DND-41 (cell line): ENCODE results near the gene HELZ.

ENCODE experiments used
- ATAC-seq: fragments of 200-7000 bp; cut with Tn5 transposase; 3 replicates; pipeline ENCODE4 v1.9.1; 2021; ENCODE audit warnings: low read depth; ENCODE audit not compliant: insufficient read depth
- DNase-seq: peaks from one replicate; pipeline ENCODE4 v3.0.0-alpha.2; 2020
- H2AFZ ChIP-seq: 2 replicates; pipeline ENCODE4 v1.6.0; 2012; ENCODE audit warnings: low read depth, low read length
- H3K27ac ChIP-seq: 2 replicates; pipeline ENCODE4 v1.5.1; 2012; ENCODE audit warnings: low read length, inconsistent platforms
- H3K27me3 ChIP-seq: fragments of 200-600 bp; sonication (generic); 2 replicates; pipeline ENCODE4 v1.6.0; 2012; ENCODE audit warnings: low read length, mild to moderate bottlenecking, inconsistent platforms; ENCODE audit not compliant: insufficient read depth, poor library complexity
- H3K36me3 ChIP-seq: 2 replicates; pipeline ENCODE4 v1.5.1; 2012; ENCODE audit warnings: low read length, inconsistent platforms; ENCODE audit not compliant: insufficient read depth
- H3K4me1 ChIP-seq: 2 replicates; pipeline ENCODE4 v1.5.1; 2012; ENCODE audit warnings: mild to moderate bottlenecking, low read length; ENCODE audit not compliant: insufficient read depth
- H3K4me2 ChIP-seq: 2 replicates; pipeline ENCODE4 v1.6.0; 2012; ENCODE audit warnings: mild to moderate bottlenecking, moderate library complexity, low read length, inconsistent platforms; ENCODE audit not compliant: insufficient read depth
- H3K4me3 ChIP-seq, 2 experiments: fragments of 200-600 bp in 1 of 2; shearing (Covaris generic) in 1 of 2; 2 replicates each; pipeline ENCODE4 v1.5.1; 2012 to 2016; ENCODE audit warnings: inconsistent platforms in 2 of 2, low read length in 2 of 2, mild to moderate bottlenecking in 2 of 2, low read depth in 1 of 2, moderate library complexity in 1 of 2
- H3K79me2 ChIP-seq: 2 replicates; pipeline ENCODE4 v1.6.0; 2012; ENCODE audit warnings: low read length, inconsistent platforms; ENCODE audit not compliant: insufficient read depth
- H3K9ac ChIP-seq: 2 replicates; pipeline ENCODE4 v1.6.0; 2012; ENCODE audit warnings: low read depth, mild to moderate bottlenecking, inconsistent platforms, low read length, moderate library complexity
- H3K9me3 ChIP-seq: 2 replicates; pipeline ENCODE4 v1.5.1; 2012; ENCODE audit warnings: low read length, moderate library complexity, mild to moderate bottlenecking, inconsistent platforms; ENCODE audit not compliant: insufficient read depth, severe bottlenecking
- H4K20me1 ChIP-seq: 2 replicates; pipeline ENCODE4 v1.6.0; 2012; ENCODE audit warnings: low read length; ENCODE audit not compliant: insufficient read depth
- EZH2 ChIP-seq: IDR thresholded peaks from 3 replicates; pipeline ENCODE4 v1.6.1; 2012; ENCODE audit warnings: borderline replicate concordance, low read depth, mild to moderate bottlenecking, moderate library complexity, low read length, inconsistent platforms; ENCODE audit not compliant: severe bottlenecking
- TF ChIP-seq, protein P1 (sequence below): IDR thresholded peaks from 2 replicates; pipeline ENCODE4 v1.5.1; 2012; ENCODE audit warnings: borderline replicate concordance, low read length, moderate library complexity, mild to moderate bottlenecking; ENCODE audit not compliant: poor library complexity, severe bottlenecking; ENCODE audit errors: extremely low read depth

The HELZ gene

GRCh38 chr17:67032985-67033384 is 212.0 kb downstream of the HELZ start:
- TF ChIP-seq, protein P1, sequence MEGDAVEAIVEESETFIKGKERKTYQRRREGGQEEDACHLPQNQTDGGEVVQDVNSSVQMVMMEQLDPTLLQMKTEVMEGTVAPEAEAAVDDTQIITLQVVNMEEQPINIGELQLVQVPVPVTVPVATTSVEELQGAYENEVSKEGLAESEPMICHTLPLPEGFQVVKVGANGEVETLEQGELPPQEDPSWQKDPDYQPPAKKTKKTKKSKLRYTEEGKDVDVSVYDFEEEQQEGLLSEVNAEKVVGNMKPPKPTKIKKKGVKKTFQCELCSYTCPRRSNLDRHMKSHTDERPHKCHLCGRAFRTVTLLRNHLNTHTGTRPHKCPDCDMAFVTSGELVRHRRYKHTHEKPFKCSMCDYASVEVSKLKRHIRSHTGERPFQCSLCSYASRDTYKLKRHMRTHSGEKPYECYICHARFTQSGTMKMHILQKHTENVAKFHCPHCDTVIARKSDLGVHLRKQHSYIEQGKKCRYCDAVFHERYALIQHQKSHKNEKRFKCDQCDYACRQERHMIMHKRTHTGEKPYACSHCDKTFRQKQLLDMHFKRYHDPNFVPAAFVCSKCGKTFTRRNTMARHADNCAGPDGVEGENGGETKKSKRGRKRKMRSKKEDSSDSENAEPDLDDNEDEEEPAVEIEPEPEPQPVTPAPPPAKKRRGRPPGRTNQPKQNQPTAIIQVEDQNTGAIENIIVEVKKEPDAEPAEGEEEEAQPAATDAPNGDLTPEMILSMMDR = no peak
- no peak for TF ChIP-seq EZH2

DNA sequence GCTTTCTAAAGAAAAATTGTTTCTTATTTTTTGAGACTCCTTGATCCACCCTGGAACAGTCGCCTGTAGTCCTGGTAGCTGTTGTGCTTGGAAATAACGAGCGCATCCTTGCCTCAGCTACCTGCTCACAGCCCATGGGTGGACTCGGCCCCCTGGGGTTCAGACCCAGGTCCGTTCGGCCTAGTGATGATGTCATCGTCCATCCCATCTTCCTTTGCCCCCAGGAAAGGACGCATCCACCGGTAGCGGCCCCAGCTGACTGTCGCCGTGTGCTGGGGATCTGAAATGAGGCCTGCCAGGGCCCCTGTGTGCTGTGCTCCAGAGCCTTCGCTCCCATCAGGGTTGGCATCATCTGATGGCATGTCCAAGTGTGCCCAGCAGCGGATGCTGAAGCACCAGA is 212.6 kb downstream of the HELZ start:
- H3K79me2 ChIP-seq = no peaks in the 10 kb centered on the region
- H3K4me3 ChIP-seq = no peak overlapping the region
- no peaks in the 10 kb centered on the region for H3K27me3 ChIP-seq
- H3K9ac ChIP-seq = no peak overlapping the region
- H3K4me1 ChIP-seq = no peaks in the 10 kb centered on the region
- TF ChIP-seq, protein P1 = no peak
- TF ChIP-seq EZH2 = no peak
- no peak overlapping the region for H3K27ac ChIP-seq
- H4K20me1 ChIP-seq = no peaks in the 10 kb centered on the region
- H2AFZ ChIP-seq = no peak overlapping the region
- ATAC-seq (no peak), DNase-seq (no peak)
- no peak overlapping the region for H3K4me2 ChIP-seq
- H3K9me3 ChIP-seq = no peaks in the 10 kb centered on the region
- no peaks in the 10 kb centered on the region for H3K36me3 ChIP-seq

More at GRCh38 chr17:67032985-67033384, 212.0 kb downstream of the HELZ start:
- Histone ChIP-seq H2AFZ (no peak overlapping the region), H4K20me1 (no peaks in the 10 kb centered on the region), H3K4me3 (no peak overlapping the region), H3K79me2 (no peaks in the 10 kb centered on the region), H3K36me3 (no peaks in the 10 kb centered on the region), H3K4me2 (no peak overlapping the region), H3K27me3 (no peaks in the 10 kb centered on the region), H3K9ac (no peak overlapping the region), H3K27ac (no peak overlapping the region), H3K9me3 (no peaks in the 10 kb centered on the region), H3K4me1 (no peaks in the 10 kb centered on the region)
- ATAC-seq (no peak), DNase-seq (no peak)

GRCh38 chr17:67030641-67031040 is 214.4 kb downstream of the HELZ start:
- Histone ChIP-seq H2AFZ (no peak overlapping the region), H3K9me3 (no peaks in the 10 kb centered on the region), H3K4me1 (no peaks in the 10 kb centered on the region), H3K79me2 (no peaks in the 10 kb centered on the region), H3K27ac (no peak overlapping the region), H3K36me3 (no peaks in the 10 kb centered on the region), H3K27me3 (no peaks in the 10 kb centered on the region), H3K4me3 (no peak overlapping the region), H4K20me1 (no peaks in the 10 kb centered on the region), H3K9ac (no peak overlapping the region), H3K4me2 (no peak overlapping the region)
- TF ChIP-seq, protein P1 = no peak
- no peak for TF ChIP-seq EZH2
- DNase-seq (no peak), ATAC-seq (no peak)

DNA sequence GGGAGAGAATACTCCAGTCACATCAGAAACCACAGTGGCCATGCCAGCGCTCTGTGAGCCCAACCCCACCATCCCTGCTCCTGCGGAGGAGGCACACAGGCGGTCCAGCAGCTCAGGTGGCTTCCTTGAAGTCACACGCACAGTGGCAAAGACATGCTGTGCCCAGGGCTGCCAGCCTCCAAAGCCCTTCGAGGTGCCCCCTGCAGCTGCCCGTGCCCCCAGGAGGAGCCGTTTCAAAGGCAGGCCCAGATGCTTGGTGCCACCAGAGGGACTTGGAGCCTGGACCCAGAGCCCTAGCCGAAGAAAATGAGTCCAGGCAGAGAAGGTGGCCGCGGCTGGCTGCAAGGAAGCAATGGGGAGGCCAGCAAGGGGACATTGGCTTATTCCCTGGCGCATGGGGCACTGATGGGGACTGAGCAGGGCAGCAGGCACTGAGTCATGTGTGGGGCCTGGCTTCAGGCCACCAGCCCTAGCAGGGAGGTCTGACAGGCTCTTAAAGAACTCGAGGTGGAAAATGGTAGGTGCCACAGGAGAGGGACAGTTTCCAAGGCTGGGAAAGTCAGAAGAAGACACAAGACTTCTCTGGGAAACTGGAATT is 217.9 kb downstream of the HELZ start:
- no peak overlapping the region for H3K4me3 ChIP-seq
- DNase-seq (no peak), ATAC-seq (no peak)
- no peak overlapping the region for H3K9ac ChIP-seq
- no peak overlapping the region for H2AFZ ChIP-seq
- TF ChIP-seq, protein P1 = no peak
- no peak for TF ChIP-seq EZH2
- H3K27me3 ChIP-seq = no peaks in the 10 kb centered on the region
- no peak overlapping the region for H3K4me2 ChIP-seq
- H3K36me3 ChIP-seq = no peaks in the 10 kb centered on the region
- H4K20me1 ChIP-seq = peaks cover 5% of the 10 kb centered on the region; the same call in 1 of the 2 replicates
- no peaks in the 10 kb centered on the region for H3K4me1 ChIP-seq
- no peaks in the 10 kb centered on the region for H3K9me3 ChIP-seq
- H3K79me2 ChIP-seq = no peaks in the 10 kb centered on the region
- H3K27ac ChIP-seq = no peak overlapping the region
